MM.1S (cell line): ENCODE results near the gene CPD.

ENCODE experiments used
- EZH2 ChIP-seq: fragments of 300-600 bp; sonication (generic); optimal IDR thresholded peaks from 2 replicates; pipeline ENCODE3; 2017; ENCODE audit warnings: low read depth, mild to moderate bottlenecking, antibody characterized with exemption, low read length, mixed read lengths
- EZH2phosphoT487 ChIP-seq: fragments of 300-600 bp; sonication (generic); IDR thresholded peaks from 2 replicates; pipeline ENCODE4 v1.6.1; 2018; ENCODE audit warnings: antibody characterized with exemption, low read length
- TF ChIP-seq, protein P1 (sequence below): fragments of 300-600 bp; sonication (generic); IDR thresholded peaks from 2 replicates; pipeline ENCODE4 v1.5.1; 2016; ENCODE audit warnings: antibody characterized with exemption, low read length, mixed read lengths

DNA sequence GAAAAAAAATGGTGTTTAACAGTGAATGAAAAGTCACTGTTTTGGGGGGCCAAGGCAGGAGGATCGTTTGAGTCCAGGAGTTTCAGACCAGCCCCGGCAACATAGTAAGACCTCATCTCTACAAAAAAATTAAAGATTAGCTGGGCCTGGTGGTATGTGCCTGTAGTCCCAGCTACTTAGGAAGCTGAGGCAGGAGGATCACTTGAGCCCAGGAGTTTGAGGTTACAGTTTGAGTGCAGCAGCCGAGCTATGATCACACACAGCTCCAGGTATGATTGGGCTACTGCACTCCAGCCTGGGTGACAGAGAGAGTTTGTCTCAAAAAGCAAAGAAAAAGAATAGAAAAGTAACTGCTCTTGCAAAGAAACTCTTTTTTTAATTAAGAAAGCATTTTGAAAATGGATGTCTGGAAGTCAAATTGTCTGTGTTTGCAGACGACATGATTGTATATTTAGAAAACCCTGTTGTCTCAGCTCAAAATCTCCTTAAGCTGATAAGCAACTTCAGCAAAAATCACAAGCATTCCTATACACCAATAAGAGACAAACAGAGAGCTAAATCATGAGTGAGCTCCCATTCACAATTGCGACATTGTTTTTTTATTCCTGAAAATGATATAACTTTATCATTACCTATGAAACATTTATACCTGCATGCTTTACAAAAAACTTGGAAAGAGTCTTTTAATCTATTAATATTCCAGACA is 20.5 kb upstream of the CPD start:
- TF ChIP-seq, protein P1, sequence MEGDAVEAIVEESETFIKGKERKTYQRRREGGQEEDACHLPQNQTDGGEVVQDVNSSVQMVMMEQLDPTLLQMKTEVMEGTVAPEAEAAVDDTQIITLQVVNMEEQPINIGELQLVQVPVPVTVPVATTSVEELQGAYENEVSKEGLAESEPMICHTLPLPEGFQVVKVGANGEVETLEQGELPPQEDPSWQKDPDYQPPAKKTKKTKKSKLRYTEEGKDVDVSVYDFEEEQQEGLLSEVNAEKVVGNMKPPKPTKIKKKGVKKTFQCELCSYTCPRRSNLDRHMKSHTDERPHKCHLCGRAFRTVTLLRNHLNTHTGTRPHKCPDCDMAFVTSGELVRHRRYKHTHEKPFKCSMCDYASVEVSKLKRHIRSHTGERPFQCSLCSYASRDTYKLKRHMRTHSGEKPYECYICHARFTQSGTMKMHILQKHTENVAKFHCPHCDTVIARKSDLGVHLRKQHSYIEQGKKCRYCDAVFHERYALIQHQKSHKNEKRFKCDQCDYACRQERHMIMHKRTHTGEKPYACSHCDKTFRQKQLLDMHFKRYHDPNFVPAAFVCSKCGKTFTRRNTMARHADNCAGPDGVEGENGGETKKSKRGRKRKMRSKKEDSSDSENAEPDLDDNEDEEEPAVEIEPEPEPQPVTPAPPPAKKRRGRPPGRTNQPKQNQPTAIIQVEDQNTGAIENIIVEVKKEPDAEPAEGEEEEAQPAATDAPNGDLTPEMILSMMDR, result no peak
- TF ChIP-seq EZH2 (no peak), EZH2phosphoT487 (no peak)
